Measurements from ENCODE around the gene DIABLO.

The DIABLO gene

DNA sequence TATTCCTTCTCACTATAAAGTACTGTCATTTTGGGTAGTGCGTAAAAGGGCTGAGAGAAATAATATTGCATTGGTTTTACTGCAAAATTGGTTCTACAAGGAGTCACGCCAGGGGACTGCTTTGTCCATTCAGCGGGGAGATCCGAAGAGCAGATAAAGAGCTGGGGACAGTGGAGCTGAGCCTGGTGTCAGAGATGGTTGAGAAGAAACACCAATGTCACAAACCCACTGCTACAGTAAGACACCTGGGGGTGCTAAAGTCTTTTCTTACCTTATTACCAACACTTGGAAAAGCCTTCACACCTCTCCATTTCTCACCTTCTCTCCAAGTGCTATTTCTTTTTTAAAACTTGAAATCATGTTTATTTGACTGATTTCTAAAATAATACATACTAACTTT is 66.0 kb downstream of the DIABLO start:
- no peak for DNase-seq (ENCODE audit: insufficient read length, low spot score)
- FAIRE-seq = no peak

DNA sequence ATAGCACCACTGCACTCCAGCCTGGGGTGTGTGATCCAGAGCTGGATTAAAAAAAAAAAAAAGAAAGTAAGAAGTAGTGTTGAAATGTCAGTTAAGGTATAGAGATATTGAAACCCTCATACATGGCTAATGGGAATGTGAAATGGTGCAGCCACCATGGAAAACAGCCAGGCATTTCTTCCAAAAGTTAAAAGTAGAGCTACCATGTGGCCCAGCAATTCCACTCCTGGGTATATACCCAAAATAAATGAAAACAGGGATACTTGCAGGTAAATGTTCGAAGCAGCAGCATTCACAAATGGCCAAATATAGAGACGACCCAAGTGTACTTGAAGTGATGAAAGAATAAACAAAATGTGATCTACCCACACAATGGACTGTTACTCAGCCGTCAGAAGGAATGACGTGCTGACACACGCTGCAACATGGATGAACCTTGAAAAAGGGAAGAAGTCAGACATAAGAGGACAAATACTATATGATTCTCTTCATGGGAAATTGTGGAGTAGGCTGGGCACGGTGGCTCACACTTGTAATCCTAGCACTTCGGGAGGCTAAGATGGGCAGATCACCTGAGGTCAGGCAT is 67.1 kb downstream of the DIABLO start:
- DNase-seq (ENCODE audit: insufficient read length, low spot score) (no peak), FAIRE-seq (no peak)
